ENCODE data around the gene SRD5A1. TPM values are rescaled to one million over a fixed set of nuclear protein-coding genes. Genes with fewer than 3 reads are reported as not detected.

SRD5A1 gene
- total RNA-seq, 1 donor from 2014 or later = 14.8 TPM

DNA sequence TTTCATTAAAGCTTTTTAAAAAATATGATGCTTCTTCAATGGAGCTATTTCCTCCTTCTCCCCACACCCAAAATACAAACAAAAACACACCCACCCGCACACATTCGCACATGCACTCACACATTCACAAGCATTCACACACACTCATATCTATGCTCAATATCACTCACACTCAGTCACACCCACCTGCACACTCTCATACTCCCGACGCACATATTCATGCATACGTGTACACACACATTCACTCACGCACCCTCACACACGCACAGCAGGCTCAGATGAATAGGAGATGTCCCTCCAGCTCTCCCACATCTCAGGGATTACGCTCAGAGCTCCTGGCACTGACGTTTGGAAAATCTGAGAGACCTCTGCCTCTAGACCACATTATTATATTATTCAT lies 54.3 kb downstream of the SRD5A1 start:
- Mint-ChIP-seq H3K27ac (no peak overlapping the region), H3K36me3 (ENCODE audit: low read depth) (no peaks in the 10 kb centered on the region), H3K4me3 (no peak overlapping the region), H3K4me1 (peaks cover 2% of the 10 kb centered on the region), H3K9me3 (no peaks in the 10 kb centered on the region), H3K27me3 (peaks cover 48% of the 10 kb centered on the region)
- ChIA-PET CTCF (no interaction called here), POLR2A (interaction anchor here (0.6 kb wide), 2 partner anchors 65 to 1180 kb away, joined by 3 to 8 read pairs; no protein-coding TSS in a partner anchor)
- TF ChIP-seq, protein P1, sequence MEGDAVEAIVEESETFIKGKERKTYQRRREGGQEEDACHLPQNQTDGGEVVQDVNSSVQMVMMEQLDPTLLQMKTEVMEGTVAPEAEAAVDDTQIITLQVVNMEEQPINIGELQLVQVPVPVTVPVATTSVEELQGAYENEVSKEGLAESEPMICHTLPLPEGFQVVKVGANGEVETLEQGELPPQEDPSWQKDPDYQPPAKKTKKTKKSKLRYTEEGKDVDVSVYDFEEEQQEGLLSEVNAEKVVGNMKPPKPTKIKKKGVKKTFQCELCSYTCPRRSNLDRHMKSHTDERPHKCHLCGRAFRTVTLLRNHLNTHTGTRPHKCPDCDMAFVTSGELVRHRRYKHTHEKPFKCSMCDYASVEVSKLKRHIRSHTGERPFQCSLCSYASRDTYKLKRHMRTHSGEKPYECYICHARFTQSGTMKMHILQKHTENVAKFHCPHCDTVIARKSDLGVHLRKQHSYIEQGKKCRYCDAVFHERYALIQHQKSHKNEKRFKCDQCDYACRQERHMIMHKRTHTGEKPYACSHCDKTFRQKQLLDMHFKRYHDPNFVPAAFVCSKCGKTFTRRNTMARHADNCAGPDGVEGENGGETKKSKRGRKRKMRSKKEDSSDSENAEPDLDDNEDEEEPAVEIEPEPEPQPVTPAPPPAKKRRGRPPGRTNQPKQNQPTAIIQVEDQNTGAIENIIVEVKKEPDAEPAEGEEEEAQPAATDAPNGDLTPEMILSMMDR (IDR thresholded peaks at IDR 0.05) = no peak
- intact Hi-C loops (cut with micrococcal nuclease) = no loop called here
- DNase-seq (no peak), ATAC-seq (ENCODE audit: low read depth) (no peak)

DNA sequence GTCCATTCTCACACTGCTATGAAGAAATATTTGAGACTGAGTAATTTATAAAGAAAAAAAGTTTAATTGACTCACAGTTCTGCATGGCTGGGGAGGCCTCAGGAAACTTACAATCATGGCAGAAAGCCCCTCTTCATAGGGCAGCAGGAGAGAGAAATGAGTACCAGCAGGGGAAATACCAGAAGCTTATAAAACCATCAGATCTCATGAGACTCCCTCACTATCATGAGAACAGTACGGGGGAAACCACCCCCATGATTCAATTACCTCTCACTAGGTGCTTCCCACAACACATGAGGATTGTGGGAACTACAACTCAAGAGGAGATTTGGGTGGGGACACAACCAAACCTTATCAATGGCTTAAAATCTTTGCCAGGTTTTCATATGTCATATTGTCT lies 59.7 kb downstream of the SRD5A1 start:
- intact Hi-C loops (cut with micrococcal nuclease) = no loop called here
- no peaks in the 10 kb centered on the region for H3K36me3 Mint-ChIP-seq (ENCODE audit: low read depth)
- H3K27me3 Mint-ChIP-seq = peaks cover 18% of the 10 kb centered on the region
- H3K9me3 Mint-ChIP-seq = peaks cover 2% of the 10 kb centered on the region
- DNase-seq (no peak), ATAC-seq (ENCODE audit: low read depth) (peak; percentile 49)
- H3K27ac Mint-ChIP-seq = peak overlapping the region; percentile 25
- ChIA-PET CTCF (interaction anchor here (1.0 kb wide), 1 partner anchor 24 kb away, joined by 3 read pairs; no protein-coding TSS in a partner anchor), POLR2A (interaction anchor here (1.0 kb wide), 1 partner anchor 61 kb away, joined by 3 read pairs; no protein-coding TSS in a partner anchor)
- no peak overlapping the region for H3K4me3 Mint-ChIP-seq
- TF ChIP-seq, protein P1 (IDR thresholded peaks at IDR 0.05) = no peak
- H3K4me1 Mint-ChIP-seq = peaks cover 3% of the 10 kb centered on the region

DNA sequence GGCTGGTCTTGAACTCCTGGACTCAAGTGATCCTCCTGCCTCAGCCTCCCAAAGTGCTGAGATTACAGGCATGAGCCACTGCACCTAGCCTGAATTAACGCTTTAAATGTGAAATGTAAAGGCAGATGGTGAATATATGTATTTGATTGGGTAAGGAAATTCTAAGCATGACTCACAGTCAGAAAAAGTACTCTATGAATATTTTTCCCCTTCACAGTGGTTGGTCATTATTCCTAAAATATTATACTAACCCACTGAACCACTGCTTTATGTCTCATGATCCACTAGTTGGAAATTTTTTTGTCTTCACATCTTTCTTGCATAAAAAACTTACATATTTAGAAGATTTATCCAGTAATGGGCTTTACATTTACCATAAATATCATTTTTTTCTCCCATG lies 65.5 kb downstream of the SRD5A1 start:
- TF ChIP-seq, protein P1 (IDR thresholded peaks at IDR 0.05) = no peak
- ChIA-PET POLR2A (no interaction called here), CTCF (no interaction called here)
- DNase-seq (no peak), ATAC-seq (ENCODE audit: low read depth) (no peak)
- H3K36me3 Mint-ChIP-seq (ENCODE audit: low read depth) = no peaks in the 10 kb centered on the region
- H3K27me3 Mint-ChIP-seq = peaks cover 34% of the 10 kb centered on the region
- intact Hi-C loops (cut with micrococcal nuclease) = loop anchor here (5.0 kb wide), 1 partner anchor 36 kb away; no protein-coding TSS in a partner anchor
- H3K4me3 Mint-ChIP-seq = no peak overlapping the region
- H3K27ac Mint-ChIP-seq = no peak overlapping the region
- no peaks in the 10 kb centered on the region for H3K4me1 Mint-ChIP-seq
- peaks cover 2% of the 10 kb centered on the region for H3K9me3 Mint-ChIP-seq

DNA sequence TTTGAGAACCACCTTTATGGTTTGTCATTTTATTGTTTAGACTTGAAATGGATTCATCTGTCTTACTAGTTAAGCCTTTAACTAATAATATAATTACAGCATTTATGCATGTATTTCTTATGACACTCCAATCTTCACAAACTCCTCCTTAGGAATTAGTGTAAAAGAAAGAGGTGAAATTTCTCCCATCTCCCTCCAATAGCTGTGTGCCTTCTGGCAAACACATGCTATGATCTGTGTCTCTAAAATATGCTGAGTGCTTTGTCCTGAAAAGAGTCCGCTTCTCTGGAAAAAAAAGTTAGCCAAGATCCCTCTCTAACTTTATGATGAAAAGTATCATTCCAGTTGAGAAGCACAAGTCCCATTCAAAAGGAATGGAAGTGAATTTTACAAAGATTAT lies 66.1 kb downstream of the SRD5A1 start:
- ChIA-PET CTCF (no interaction called here), POLR2A (no interaction called here)
- Mint-ChIP-seq H3K36me3 (ENCODE audit: low read depth) (no peaks in the 10 kb centered on the region), H3K4me3 (no peak overlapping the region), H3K27ac (no peak overlapping the region), H3K9me3 (no peaks in the 10 kb centered on the region), H3K4me1 (no peaks in the 10 kb centered on the region), H3K27me3 (peaks cover 34% of the 10 kb centered on the region)
- TF ChIP-seq, protein P1 (IDR thresholded peaks at IDR 0.05) = no peak
- ATAC-seq (ENCODE audit: low read depth) (no peak), DNase-seq (no peak)
- intact Hi-C loops (cut with micrococcal nuclease) = loop anchor here (5.0 kb wide), 1 partner anchor 37 kb away; no protein-coding TSS in a partner anchor

DNA sequence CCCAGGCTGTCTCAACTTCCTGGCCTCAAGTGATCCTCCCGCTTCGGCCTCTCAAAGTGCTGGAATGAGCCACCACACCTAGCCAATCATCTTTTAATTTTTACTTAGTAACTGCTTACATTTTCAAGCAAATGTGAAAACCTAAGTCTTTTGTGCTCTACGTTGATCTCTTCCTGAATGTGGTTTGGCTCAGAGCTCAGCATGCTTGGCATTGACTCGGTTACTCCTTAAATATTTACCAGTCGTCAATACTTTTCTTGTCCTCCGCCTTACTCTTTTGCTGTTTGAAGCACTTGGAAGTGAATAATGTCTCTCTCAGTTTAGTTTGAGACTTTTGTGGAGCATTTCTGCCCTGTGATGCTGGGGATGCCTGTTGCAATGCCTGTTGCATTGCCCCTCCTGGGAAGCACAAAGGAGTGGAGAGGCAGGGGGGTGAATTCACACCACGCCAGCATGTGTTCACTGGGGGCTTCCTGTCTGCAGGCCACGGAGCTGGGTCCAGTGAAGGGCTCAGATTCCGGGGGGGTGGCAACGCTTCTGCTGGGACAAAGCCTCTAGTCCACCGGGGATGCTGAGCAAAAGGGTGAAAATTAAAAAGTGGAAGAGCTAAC lies 66.9 kb downstream of the SRD5A1 start:
- Mint-ChIP-seq H3K27me3 (peaks cover 34% of the 10 kb centered on the region), H3K4me1 (peaks cover 4% of the 10 kb centered on the region), H3K27ac (no peak overlapping the region), H3K4me3 (no peak overlapping the region), H3K36me3 (ENCODE audit: low read depth) (no peaks in the 10 kb centered on the region), H3K9me3 (no peaks in the 10 kb centered on the region)
- intact Hi-C loops (cut with micrococcal nuclease) = no loop called here
- no peak for ATAC-seq (ENCODE audit: low read depth)
- TF ChIP-seq, protein P1 (IDR thresholded peaks at IDR 0.05) = no peak
- ChIA-PET CTCF (no interaction called here), POLR2A (no interaction called here)
- DNase-seq = no peak
